HepG2 (cell line): Measurements from ENCODE around the gene NCF2. TPM values are rescaled to one million over a fixed set of nuclear protein-coding genes. Genes with fewer than 3 reads are reported as not detected.

Experiments
- ATAC-seq: fragments of 200-7000 bp; cut with Tn5 transposase; 3 replicates; pipeline ENCODE4 v1.9.1; 2020; ENCODE audit warnings: mild to moderate bottlenecking, moderate library complexity
- BruUV-seq: library from RNA; stranded (reverse); fragments of 400-500 nt; replicated peaks from 2 replicates; lab custom pipeline; 2021; lab: Mats Ljungman, UMichigan
- CTCF ChIA-PET: fragments of 300-600 bp; formaldehyde crosslinking; extraction: SDS; loops from one replicate; lab custom pipeline; 2021; ENCODE audit warnings: low total read pairs, inconsistent platforms, low intra/inter-chr PET ratio; lab: Yijun Ruan, JAX
- POLR2A ChIA-PET: fragments of 350-600 bp; sonication (Branson Sonifier 250); formaldehyde crosslinking; loops from one replicate; lab custom pipeline; 2020; ENCODE audit warnings: antibody characterized with exemption, inconsistent platforms; lab: Yijun Ruan, JAX
- DNase-seq: peaks from one replicate; pipeline ENCODE4 v3.0.0-alpha.2; 2015; ENCODE audit warnings: low spot score
- FAIRE-seq: peaks from 3 replicates; lab custom pipeline; 2011; peaks lifted over from hg19 to GRCh38; lab: Jason Lieb, UNC
- H2AFZ ChIP-seq: one replicate; pipeline ENCODE4 v1.6.1; 2011; ENCODE audit warnings: low read length, inconsistent platforms
- H3K27ac ChIP-seq: fragments of 300-600 bp; 3 replicates; pipeline ENCODE4 v1.8.0; 2011; ENCODE audit warnings: mixed run types, mild to moderate bottlenecking, mixed read lengths, low read length, inconsistent platforms; ENCODE audit not compliant: insufficient read depth; ENCODE audit errors: extremely low read length
- H3K27me3 ChIP-seq, 2 experiments: fragments of 200-600 bp in 1 of 2; 2 replicates in 1 of 2; 3 replicates in 1 of 2; pipeline versions ENCODE4 v1.6.0 to v1.8.0; 2011; ENCODE audit warnings: low read length in 2 of 2, mild to moderate bottlenecking in 2 of 2, moderate library complexity in 2 of 2, inconsistent platforms in 1 of 2; ENCODE audit not compliant: insufficient read depth in 2 of 2, control insufficient read depth in 1 of 2
- H3K36me3 ChIP-seq, 2 experiments: fragments of 200-600 bp in 1 of 2; replicated peaks in 1 of 2; 2 replicates in 1 of 2; 3 replicates in 1 of 2; pipeline versions ENCODE4 v1.5.1 to v1.8.0; 2011; ENCODE audit warnings: low read length in 2 of 2, inconsistent platforms in 1 of 2; ENCODE audit not compliant: insufficient read depth in 2 of 2, control insufficient read depth in 1 of 2
- H3K4me1 ChIP-seq: 2 replicates; pipeline ENCODE4 v1.5.1; 2012; ENCODE audit warnings: low read length, inconsistent platforms; ENCODE audit not compliant: insufficient read depth
- H3K4me2 ChIP-seq: 2 replicates; pipeline ENCODE4 v1.6.0; 2011; ENCODE audit warnings: low read depth, low read length, inconsistent platforms
- H3K4me3 ChIP-seq, 3 experiments: fragments of 200-600 bp in 1 of 3; sonication (generic), shearing (Covaris generic) in 1 of 3; replicated peaks in 1 of 3; 2 replicates each; pipeline ENCODE4 v1.5.1; 2011 to 2016; ENCODE audit warnings: low read length in 3 of 3, inconsistent platforms in 2 of 3, low read depth in 2 of 3, mild to moderate bottlenecking in 2 of 3, control low read depth in 1 of 3, mixed read lengths in 1 of 3; ENCODE audit not compliant: insufficient read depth in 1 of 3
- H3K79me2 ChIP-seq: one replicate; pipeline ENCODE4 v1.6.1; 2011; ENCODE audit warnings: low read length, inconsistent platforms; ENCODE audit not compliant: insufficient read depth
- H3K9ac ChIP-seq: 2 replicates; pipeline ENCODE4 v1.6.0; 2011; ENCODE audit warnings: mild to moderate bottlenecking, low read depth, low read length, inconsistent platforms; ENCODE audit not compliant: insufficient read depth
- H3K9me3 ChIP-seq: 2 replicates; pipeline ENCODE4 v1.5.1; 2012; ENCODE audit warnings: mild to moderate bottlenecking, low read length
- H4K20me1 ChIP-seq: 2 replicates; pipeline ENCODE4 v1.6.0; 2011; ENCODE audit warnings: inconsistent platforms, mild to moderate bottlenecking, low read length, moderate library complexity; ENCODE audit not compliant: insufficient read depth
- CCDC6 ChIP-seq: sonication (generic); formaldehyde crosslinking; IDR thresholded peaks from 2 replicates; pipeline ENCODE4 v1.8.1; 2022; ENCODE audit warnings: mild to moderate bottlenecking, missing genetic modification reagents, moderate library complexity
- DNMT1 ChIP-seq: sonication (generic); formaldehyde crosslinking; IDR thresholded peaks from 2 replicates; pipeline ENCODE4 v1.5.1; 2020; ENCODE audit warnings: mild to moderate bottlenecking, missing genetic modification reagents
- DRAP1 ChIP-seq: IDR thresholded peaks from 2 replicates; pipeline ENCODE4 v1.6.1; 2016; ENCODE audit warnings: missing genetic modification reagents, missing compliant biosample characterization
- SNAPC2 ChIP-seq: sonication (generic); formaldehyde crosslinking; IDR thresholded peaks from 2 replicates; pipeline ENCODE4 v1.8.1; 2022; ENCODE audit warnings: mild to moderate bottlenecking, missing genetic modification reagents
- WIZ ChIP-seq: sonication (generic); formaldehyde crosslinking; IDR thresholded peaks from 2 replicates; pipeline ENCODE4 v1.5.1; 2020; ENCODE audit warnings: mild to moderate bottlenecking, missing genetic modification reagents
- YEATS4 ChIP-seq: sonication (generic); formaldehyde crosslinking; IDR thresholded peaks from 2 replicates; pipeline ENCODE4 v1.4.0; 2020; ENCODE audit warnings: missing genetic modification reagents, borderline replicate concordance
- ZBTB40 ChIP-seq, 2 experiments: fragments of 450-650 bp in 1 of 2; sonication (generic) in 1 of 2; formaldehyde crosslinking in 1 of 2; IDR thresholded peaks; 2 replicates each; pipeline versions ENCODE4 v1.6.1 to v1.8.0; 2016 to 2022; ENCODE audit warnings: antibody characterized with exemption in 1 of 2, mild to moderate bottlenecking in 1 of 2, missing genetic modification reagents in 1 of 2
- ZNF710 ChIP-seq: sonication (generic); formaldehyde crosslinking; IDR thresholded peaks from 2 replicates; pipeline ENCODE4 v1.5.0; 2020; ENCODE audit warnings: mild to moderate bottlenecking, missing genetic modification reagents, borderline replicate concordance
- ZNF775 ChIP-seq: sonication (generic); formaldehyde crosslinking; IDR thresholded peaks from 2 replicates; pipeline ENCODE4 v1.4.0; 2020; ENCODE audit warnings: missing genetic modification reagents, mild to moderate bottlenecking, moderate library complexity, borderline replicate concordance
- WGBS: methylation state at CpG from one replicate; pipeline ENCODE4 v1.1.6; 2017; ENCODE audit warnings: low lambda C conversion rate; 5-methylcytosine and 5-hydroxymethylcytosine counted together
- in situ Hi-C: cut with HindIII; loops from 2 replicates; pipeline ENCODE4 v1.10.0; 2017; ENCODE audit warnings: low pct_unique_long_range_greater_than_20kb; ENCODE audit not compliant: extremely low pct_ligation_motif_present
- intact Hi-C: fragments of 100-400 bp; cut with micrococcal nuclease; formaldehyde crosslinking; loops from one replicate; pipeline ENCODE4 v1.10.0; 2022; ENCODE audit not compliant: unreplicated experiment
- polyA plus RNA-seq, 8 experiments: library from polyadenylated mRNA; depleted of rRNA in 3 of 8; stranded (reverse) in 7 of 8; unstranded in 1 of 8; fragments of >200 nt; fragmentation: Illumina TruSeq in 4 of 8; extraction: Trizol in 4 of 8; gene quantifications; 2 replicates each; pipeline versions ENCODE4 v1.2.1 to v1.2.3, GENCODE V29; 2011 to 2016; ENCODE audit warnings: low read depth in 4 of 8, missing spikeins in 1 of 8, mixed read lengths in 1 of 8; ENCODE audit not compliant: insufficient read depth in 1 of 8
- total RNA-seq, 5 experiments: library from RNA; depleted of rRNA; stranded (reverse); fragments of >200 nt; fragmentation: Illumina TruSeq; extraction: Trizol; gene quantifications; 2 replicates each; pipeline ENCODE4 v1.2.3, GENCODE V29; 2016; ENCODE audit warnings: low read depth in 1 of 5

NCF2 gene
- total and polyA plus RNA-seq, 2 of the 13 experiments (the other 11 are each of a cell fraction or from before 2014, with no cell fraction given), result 0.18 to 0.46 TPM

- no peak for TF ChIP-seq YEATS4 (CRISPR knock-in tag)
- TF ChIP-seq DNMT1 (CRISPR knock-in tag), result no peak
- no peak for TF ChIP-seq WIZ (CRISPR knock-in tag)
Observed at GRCh38 chr1:183622013-183622412, 31.8 kb upstream of the NCF2 start (continued).

GRCh38 chr1:183620311-183620710, 30.1 kb upstream of the NCF2 start:
- no peak overlapping the region for H3K9ac ChIP-seq
- H3K79me2 ChIP-seq, result no peaks in the 10 kb centered on the region
- POLR2A ChIA-PET, result no interaction called here
- no TSS peak for BruUV-seq
- no peaks in the 10 kb centered on the region for H3K36me3 ChIP-seq
- H3K4me3 ChIP-seq, result no peak overlapping the region
- intact Hi-C loops (loop anchor here (10.0 kb wide), 1 partner anchor 76 kb away; no protein-coding TSS in a partner anchor), in situ Hi-C loops (loop anchor here (5.0 kb wide), 2 partner anchors 148 to 338 kb away; partner anchors contain the start of gene SMG7)
- DNase-seq (no peak), FAIRE-seq (no peak), ATAC-seq (no peak)
- H4K20me1 ChIP-seq, result no peaks in the 10 kb centered on the region
- H3K27me3 ChIP-seq, result no peaks in the 10 kb centered on the region
- H2AFZ ChIP-seq, result no peak overlapping the region
- CTCF ChIA-PET, result no interaction called here
- no peak overlapping the region for H3K27ac ChIP-seq
- no peak overlapping the region for H3K4me2 ChIP-seq
- H3K4me1 ChIP-seq, result no peaks in the 10 kb centered on the region
- 79% methylated on average over 2 of the region's 2 CpGs for WGBS
- H3K9me3 ChIP-seq, result no peaks in the 10 kb centered on the region
- no peak for TF ChIP-seq SNAPC2
- TF ChIP-seq ZNF710 (CRISPR knock-in tag), result no peak
- no peak for TF ChIP-seq ZBTB40 (IDR thresholded peaks at IDR 0.05)
- TF ChIP-seq ZBTB40 (CRISPR knock-in tag; IDR thresholded peaks at IDR 0.05), result no peak
- no peak for TF ChIP-seq CCDC6 (CRISPR knock-in tag)
- no peak for TF ChIP-seq ZNF775 (CRISPR knock-in tag)
- no peak for TF ChIP-seq DRAP1 (CRISPR knock-in tag)
